Measurements from ENCODE around the gene PPT1. TPM values are rescaled to one million over a fixed set of nuclear protein-coding genes. Genes with fewer than 3 reads are reported as not detected.

Gene PPT1
- total RNA-seq: 100 to 1,000 TPM; 114 to 130 TPM
- polyA plus RNA-seq: 138 TPM

DNA sequence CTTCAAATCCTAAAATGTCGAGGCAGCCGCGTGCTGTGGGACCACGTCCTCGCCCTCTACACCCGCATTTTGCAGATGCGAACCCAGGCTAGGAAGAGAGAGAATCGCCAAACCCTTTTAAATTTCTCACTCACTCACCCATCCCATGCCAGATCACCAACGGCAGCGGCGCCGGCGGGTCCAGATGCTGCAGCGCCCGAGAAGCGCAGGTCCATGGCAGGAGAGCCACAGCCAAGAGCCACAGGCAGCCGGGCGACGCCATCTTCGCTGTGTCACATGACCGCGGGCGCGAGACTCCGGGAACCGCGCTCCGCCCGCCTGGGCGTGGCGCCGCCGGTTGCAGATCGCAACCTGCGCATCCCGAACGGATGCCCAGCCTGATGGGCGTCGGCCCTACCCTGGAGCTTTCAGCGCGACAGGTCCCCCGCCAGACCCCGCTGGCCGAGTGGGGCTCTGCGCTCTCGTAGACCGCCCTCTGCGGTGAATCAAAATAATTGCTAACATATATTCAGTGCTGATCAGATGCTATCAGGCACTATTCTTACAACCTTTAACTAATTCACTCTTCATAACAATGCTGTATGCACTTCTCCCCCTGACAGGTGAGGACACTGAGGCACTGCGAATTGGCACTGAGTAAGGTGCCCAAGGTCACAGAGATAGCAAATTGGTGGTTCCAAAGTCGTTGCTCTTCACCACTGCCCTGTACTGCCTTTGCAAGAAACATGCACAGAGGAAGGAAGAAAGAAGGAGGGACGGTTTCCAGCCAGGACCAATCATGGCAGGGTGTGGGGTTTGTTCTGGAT is at the start of gene PPT1:
Gene PPT1, minus strand, starts transcription at position 276 of the 806 bp plus-strand sequence. Its CDS starts 14 bp downstream, at position 262.
- peaks cover 0 to 4% (median under 1%) of the 10 kb centered on the region in 5 donors for H3K9me3 Mint-ChIP-seq
- Histone ChIP-seq H3K36me3 (ENCODE audit: insufficient read depth, low read length) (peaks cover 5% of the 10 kb centered on the region), H3K4me1 (ENCODE audit: insufficient read depth, low read length) (peaks cover 17% of the 10 kb centered on the region), H3K9me3 (ENCODE audit: low read length) (no peaks in the 10 kb centered on the region), H3K4me3 (ENCODE audit: low read length) (peak within 1 kb of the TSS; percentile 75), H3K27ac (ENCODE audit: low read depth, low read length) (peak within 1 kb of the TSS; percentile 56), H3K27me3 (ENCODE audit: insufficient read depth, low read length, poor library complexity, severe bottlenecking) (no peaks in the 10 kb centered on the region)
- H3K27me3 Mint-ChIP-seq: peaks cover 0 to 3% of the 10 kb centered on the region in 2 donors
- H3K27ac Mint-ChIP-seq: peak within 1 kb of the TSS; percentile 86 to 99 (median 98)
- POLR2A ChIA-PET: interaction anchor here (0.6 kb wide), 2 partner anchors 31 to 278 kb away, joined by 3 to 5 read pairs; no protein-coding TSS in a partner anchor
- H3K4me3 Mint-ChIP-seq: peak within 1 kb of the TSS; percentile 88 to 98 (median 95)
- CTCF ChIA-PET: interaction anchor here (1.8 kb wide), 1 partner anchor 15 kb away, joined by 5 read pairs; no protein-coding TSS in a partner anchor
- peak; percentile 73 to 85 (median 83) for DNase-seq
- peaks cover 27 to 47% (median 39%) of the 10 kb centered on the region in 3 donors for H3K4me1 Mint-ChIP-seq
- H3K36me3 Mint-ChIP-seq: peaks cover 3 to 25% (median 6%) of the 10 kb centered on the region in 3 donors

DNA sequence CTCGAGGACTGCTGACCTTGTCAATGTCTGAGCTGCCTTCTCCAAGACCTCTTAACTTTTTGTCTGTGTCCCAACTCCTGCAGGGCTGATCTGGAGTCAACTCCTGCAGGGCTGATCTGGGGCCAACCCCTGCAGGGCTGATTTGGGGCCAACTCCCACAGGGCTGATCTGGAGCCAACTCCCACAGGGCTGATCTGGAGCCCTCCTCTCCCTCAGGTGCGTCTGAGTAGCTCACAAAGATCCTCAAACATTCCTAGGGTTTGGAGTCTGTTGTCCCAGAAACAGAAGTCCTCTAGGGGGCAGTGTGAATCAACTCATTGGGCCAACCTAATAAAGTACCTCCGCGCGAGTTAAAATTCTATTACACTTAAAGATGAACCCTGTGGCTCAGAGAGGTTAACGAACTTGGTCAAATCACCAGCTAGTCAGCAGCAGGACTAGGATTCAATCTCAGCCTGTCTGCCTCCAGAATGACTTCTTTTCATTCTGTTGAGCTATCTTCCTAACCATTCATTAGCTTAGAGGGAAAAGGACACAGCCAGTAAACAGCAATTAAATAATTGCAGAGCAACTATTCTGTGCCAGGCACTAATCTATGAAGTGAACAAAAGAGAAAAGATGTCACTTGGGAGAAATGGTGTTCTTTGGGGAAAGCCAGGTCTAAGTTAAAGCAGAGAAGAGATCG is 47.0 kb upstream of the PPT1 start:
- Mint-ChIP-seq H3K4me3 (no peak overlapping the region), H3K27me3 (peaks cover 23 to 40% of the 10 kb centered on the region in 2 donors), H3K27ac (no peak overlapping the region), H3K4me1 (peaks cover 3 to 6% (median 3%) of the 10 kb centered on the region in 3 donors), H3K9me3 (no peaks in the 10 kb centered on the region), H3K36me3 (no peaks in the 10 kb centered on the region)
- H3K27me3 ChIP-seq (ENCODE audit: insufficient read depth, low read length, poor library complexity, severe bottlenecking): peaks cover 5% of the 10 kb centered on the region
- peak; percentile 9 to 60 (median 44) for DNase-seq
- ChIA-PET CTCF (interaction anchor here (0.6 to 3.2 kb wide), 34 partner anchors 9 to 565 kb away, joined by 3 to 47 read pairs (median 4); partner anchors contain the start of genes COL9A2 and SMAP2), POLR2A (interaction anchor here (1.2 kb wide), 1 partner anchor 171 kb away, joined by 4 read pairs; no protein-coding TSS in a partner anchor)
- no peaks in the 10 kb centered on the region for H3K36me3 ChIP-seq (ENCODE audit: insufficient read depth, low read length)
- no peaks in the 10 kb centered on the region for H3K4me1 ChIP-seq (ENCODE audit: insufficient read depth, low read length)
- H3K4me3 ChIP-seq (ENCODE audit: low read length): no peak overlapping the region
- H3K9me3 ChIP-seq (ENCODE audit: low read length): no peaks in the 10 kb centered on the region
- H3K27ac ChIP-seq (ENCODE audit: low read depth, low read length): no peak overlapping the region

DNA sequence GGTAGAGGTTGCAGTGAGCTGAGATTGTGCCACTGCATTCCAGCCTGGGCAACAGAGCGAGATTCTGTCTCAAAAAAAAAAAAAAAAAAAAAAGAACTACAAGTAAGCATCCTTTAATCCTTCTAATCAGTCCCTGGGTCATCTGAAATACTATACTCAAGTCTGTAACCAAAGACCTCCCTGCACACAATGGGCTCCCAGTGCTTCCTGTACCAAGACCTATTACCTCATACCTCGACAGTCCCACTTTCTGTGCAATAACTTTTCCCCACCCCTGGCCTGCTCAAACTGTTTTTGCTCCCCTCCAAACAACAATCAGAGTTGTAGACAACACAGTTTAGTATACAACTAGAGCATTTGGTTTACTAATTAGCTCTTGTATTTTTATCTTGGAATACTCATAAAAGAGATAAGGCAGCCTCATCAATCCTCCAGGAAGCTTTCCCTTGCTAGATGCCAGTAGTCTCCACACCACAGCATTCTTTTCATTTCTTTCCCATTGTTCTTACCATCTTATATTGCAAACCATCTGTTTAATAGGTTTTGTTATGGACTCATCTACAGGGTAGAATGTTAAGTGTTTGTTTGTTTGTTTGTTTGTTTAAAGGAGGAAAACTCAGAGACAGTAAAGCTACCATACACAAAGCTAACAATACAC is 45.0 kb upstream of the PPT1 start:
- Mint-ChIP-seq H3K4me3 (no peak overlapping the region), H3K27me3 (peaks cover 21 to 25% of the 10 kb centered on the region in 2 donors), H3K4me1 (peaks cover 3 to 6% (median 3%) of the 10 kb centered on the region in 3 donors), H3K36me3 (no peaks in the 10 kb centered on the region), H3K9me3 (no peaks in the 10 kb centered on the region), H3K27ac (no peak overlapping the region)
- H3K9me3 ChIP-seq (ENCODE audit: low read length): no peaks in the 10 kb centered on the region
- no peaks in the 10 kb centered on the region for H3K4me1 ChIP-seq (ENCODE audit: insufficient read depth, low read length)
- no peak overlapping the region for H3K4me3 ChIP-seq (ENCODE audit: low read length)
- no peak for DNase-seq
- CTCF ChIA-PET: interaction anchor here (0.9 to 3.2 kb wide), 7 partner anchors 11 to 308 kb away, joined by 3 to 47 read pairs (median 9); partner anchors contain the start of gene ZFP69B
- H3K27me3 ChIP-seq (ENCODE audit: insufficient read depth, low read length, poor library complexity, severe bottlenecking): no peaks in the 10 kb centered on the region
- POLR2A ChIA-PET: no interaction called here
- no peak overlapping the region for H3K27ac ChIP-seq (ENCODE audit: low read depth, low read length)
- no peaks in the 10 kb centered on the region for H3K36me3 ChIP-seq (ENCODE audit: insufficient read depth, low read length)

DNA sequence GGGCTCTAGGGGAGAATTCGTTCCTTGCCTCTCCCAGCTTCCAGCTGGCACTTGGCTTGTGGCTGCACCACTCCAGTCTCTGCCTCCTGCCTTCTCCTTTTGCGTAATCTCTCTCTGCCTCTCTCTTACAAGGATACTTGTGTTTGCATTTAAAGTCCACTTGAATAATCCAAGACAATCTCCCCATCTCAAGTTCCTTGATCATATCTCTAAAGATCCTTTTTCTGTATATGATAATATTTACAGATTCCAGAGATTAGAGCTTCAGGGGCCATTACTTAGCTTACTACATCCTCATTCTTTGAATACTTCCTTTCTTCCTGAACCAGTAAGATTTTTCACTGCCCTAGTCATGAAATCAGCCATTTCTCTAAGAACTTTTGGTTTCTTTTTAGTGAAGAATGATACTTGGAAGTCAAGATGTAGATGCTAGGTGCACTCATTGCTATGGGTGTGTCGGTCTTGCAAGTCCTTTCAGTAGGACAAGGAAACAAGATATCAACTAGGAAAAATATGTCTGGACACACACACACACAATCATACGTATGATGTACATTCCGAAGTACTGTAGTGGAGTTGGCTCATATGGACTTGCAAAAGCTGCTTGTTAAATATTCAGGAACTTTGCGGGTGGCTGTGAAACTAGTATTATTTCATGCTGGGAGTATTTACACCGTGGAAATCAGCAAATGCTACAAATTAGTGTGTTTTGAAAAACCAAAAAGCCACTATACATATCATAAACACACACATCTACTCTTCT is 43.3 kb upstream of the PPT1 start:
- Histone ChIP-seq H3K4me3 (ENCODE audit: low read length) (no peak overlapping the region), H3K4me1 (ENCODE audit: insufficient read depth, low read length) (no peaks in the 10 kb centered on the region), H3K27ac (ENCODE audit: low read depth, low read length) (no peak overlapping the region), H3K9me3 (ENCODE audit: low read length) (no peaks in the 10 kb centered on the region), H3K27me3 (ENCODE audit: insufficient read depth, low read length, poor library complexity, severe bottlenecking) (no peaks in the 10 kb centered on the region), H3K36me3 (ENCODE audit: insufficient read depth, low read length) (no peaks in the 10 kb centered on the region)
- CTCF ChIA-PET: interaction anchor here (1.9 kb wide), 1 partner anchor 198 kb away, joined by 10 read pairs; no protein-coding TSS in a partner anchor
- Mint-ChIP-seq H3K27ac (peak overlapping the region in 2 of 8 donors; percentile 5 to 38), H3K9me3 (no peaks in the 10 kb centered on the region), H3K4me3 (no peak overlapping the region), H3K4me1 (peaks cover 3 to 6% (median 3%) of the 10 kb centered on the region in 3 donors), H3K27me3 (peaks cover 22 to 25% of the 10 kb centered on the region in 2 donors), H3K36me3 (no peaks in the 10 kb centered on the region)
- no peak for DNase-seq
- POLR2A ChIA-PET: no interaction called here

DNA sequence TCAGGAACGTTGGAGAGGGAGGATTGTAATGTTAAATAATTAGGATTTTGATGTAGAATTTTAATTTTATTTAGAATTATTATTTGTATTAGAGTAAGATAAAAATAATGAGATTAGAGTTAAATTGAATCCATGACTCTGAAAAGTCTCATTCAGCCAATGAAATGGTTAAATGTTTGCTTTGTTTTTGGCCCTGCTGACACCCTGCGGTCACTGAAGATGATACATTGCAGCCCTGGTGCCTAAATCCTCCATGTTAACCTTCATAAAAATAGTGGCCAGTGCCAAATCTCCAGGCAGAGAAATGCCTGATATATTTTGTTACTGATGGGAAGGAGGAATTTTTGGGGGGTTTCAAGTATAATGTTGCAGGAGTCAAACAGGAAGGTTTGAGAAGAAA is 36.8 kb upstream of the PPT1 start:
- H3K27ac Mint-ChIP-seq: peak overlapping the region in 1 of 8 donors; percentile 32
- H3K4me3 Mint-ChIP-seq: no peak overlapping the region
- CTCF ChIA-PET: interaction anchor here (1.0 kb wide), 1 partner anchor 10 kb away, joined by 5 read pairs; no protein-coding TSS in a partner anchor
- H3K4me1 Mint-ChIP-seq: peaks cover 0 to 1% (median 0%) of the 10 kb centered on the region in 3 donors
- Histone ChIP-seq H3K27ac (ENCODE audit: low read depth, low read length) (no peak overlapping the region), H3K4me3 (ENCODE audit: low read length) (no peak overlapping the region), H3K9me3 (ENCODE audit: low read length) (no peaks in the 10 kb centered on the region), H3K27me3 (ENCODE audit: insufficient read depth, low read length, poor library complexity, severe bottlenecking) (no peaks in the 10 kb centered on the region), H3K36me3 (ENCODE audit: insufficient read depth, low read length) (no peaks in the 10 kb centered on the region), H3K4me1 (ENCODE audit: insufficient read depth, low read length) (no peaks in the 10 kb centered on the region)
- no peaks in the 10 kb centered on the region for H3K36me3 Mint-ChIP-seq
- peaks cover 0 to 4% (median 0%) of the 10 kb centered on the region in 5 donors for H3K9me3 Mint-ChIP-seq
- peaks cover 16 to 30% of the 10 kb centered on the region in 2 donors for H3K27me3 Mint-ChIP-seq
- POLR2A ChIA-PET: no interaction called here
- DNase-seq: no peak

DNA sequence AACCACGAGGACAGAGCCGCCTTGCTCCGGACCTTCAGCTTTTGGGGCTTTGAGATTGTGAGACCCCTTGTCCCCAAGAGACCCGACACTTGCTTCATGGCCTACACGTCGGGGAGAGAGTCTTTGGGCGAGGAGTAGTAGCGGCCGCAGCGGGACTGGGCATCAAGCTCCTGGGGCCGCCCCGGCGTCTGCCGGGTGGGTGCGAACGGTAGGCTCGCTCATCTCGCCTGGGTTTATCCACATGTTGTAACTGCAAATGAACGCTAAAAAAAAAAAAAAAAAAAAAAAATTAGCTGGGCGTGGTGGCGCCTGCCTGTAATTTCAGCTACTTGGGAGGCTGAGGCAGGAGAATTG is 36.2 kb upstream of the PPT1 start:
- no peaks in the 10 kb centered on the region for H3K4me1 ChIP-seq (ENCODE audit: insufficient read depth, low read length)
- H3K4me3 ChIP-seq (ENCODE audit: low read length): no peak overlapping the region
- CTCF ChIA-PET: interaction anchor here (1.0 kb wide), 1 partner anchor 11 kb away, joined by 5 read pairs; no protein-coding TSS in a partner anchor
- H3K27ac ChIP-seq (ENCODE audit: low read depth, low read length): no peak overlapping the region
- peak overlapping the region in 1 of 8 donors; percentile 32 for H3K27ac Mint-ChIP-seq
- no peaks in the 10 kb centered on the region for H3K36me3 ChIP-seq (ENCODE audit: insufficient read depth, low read length)
- POLR2A ChIA-PET: no interaction called here
- no peaks in the 10 kb centered on the region for H3K9me3 ChIP-seq (ENCODE audit: low read length)
- H3K4me3 Mint-ChIP-seq: no peak overlapping the region
- no peak for DNase-seq
- no peaks in the 10 kb centered on the region for H3K36me3 Mint-ChIP-seq
- peaks cover 0 to 4% (median 0%) of the 10 kb centered on the region in 5 donors for H3K9me3 Mint-ChIP-seq
- no peaks in the 10 kb centered on the region for H3K27me3 ChIP-seq (ENCODE audit: insufficient read depth, low read length, poor library complexity, severe bottlenecking)
- H3K4me1 Mint-ChIP-seq: peaks cover 0 to 1% (median 0%) of the 10 kb centered on the region in 3 donors
- peaks cover 18 to 33% of the 10 kb centered on the region in 2 donors for H3K27me3 Mint-ChIP-seq
